ENCODE data around the gene EXOSC2. TPM values are rescaled to one million over a fixed set of nuclear protein-coding genes. Genes with fewer than 3 reads are reported as not detected.
A peak's percentile ranks its signal among the peaks of the same experiment; 100 is the strongest.

Gene EXOSC2
- polyA plus RNA-seq, 1 donor from 2014 or later = 36.3 TPM

- Histone ChIP-seq H3F3A (ENCODE audit: insufficient read depth, low read length, poor library complexity, severe bottlenecking) (no peaks in the 10 kb centered on the region), H3K36me3 (ENCODE audit: insufficient read depth, low read length) (no peaks in the 10 kb centered on the region), H3K4me2 (ENCODE audit: low read length) (no peak overlapping the region), H3K27me3 (ENCODE audit: insufficient read depth, low read depth, low read length) (peaks cover 73% of the 10 kb centered on the region), H3K9me2 (ENCODE audit: insufficient read depth, low read length) (no peaks in the 10 kb centered on the region), H3K79me2 (replicated peaks; ENCODE audit: insufficient read depth, low read length) (no peaks in the 10 kb centered on the region), H3K9me3 (ENCODE audit: low read length) (peaks cover 2% of the 10 kb centered on the region), H3K9ac (ENCODE audit: low read length) (no peak overlapping the region), H3K4me3 (ENCODE audit: low read length) (peak overlapping the region; percentile 45), H3K27ac (ENCODE audit: low read length) (no peak overlapping the region), H2AFZ (ENCODE audit: low read depth, low read length) (no peak overlapping the region), H4K20me1 (ENCODE audit: insufficient read depth) (no peaks in the 10 kb centered on the region)
- TF ChIP-seq RAD21 (conservative IDR thresholded peaks at IDR 0.05) (no peak), EZH2 (IDR thresholded peaks at IDR 0.05; ENCODE audit: borderline replicate concordance, insufficient read depth, low read length, poor library complexity, severe bottlenecking) (peak; percentile 36), SMC3 (conservative IDR thresholded peaks at IDR 0.05; ENCODE audit: poor library complexity) (no peak), TAF1 (IDR thresholded peaks at IDR 0.05; ENCODE audit: low read depth) (no peak)
Measured at GRCh38 chr9:130658893-130659698, 34.5 kb upstream of the EXOSC2 start.

- no peak overlapping the region for H2AFZ ChIP-seq (ENCODE audit: low read depth, low read length)
- H3K9ac ChIP-seq (ENCODE audit: low read length) = peak overlapping the region; percentile 9
- TF ChIP-seq EZH2 (IDR thresholded peaks at IDR 0.05; ENCODE audit: borderline replicate concordance, insufficient read depth, low read length, poor library complexity, severe bottlenecking) (peak; percentile 95), RAD21 (conservative IDR thresholded peaks at IDR 0.05) (no peak), CTCF (IDR thresholded peaks at IDR 0.05; ENCODE audit: poor library complexity, severe bottlenecking) (no peak), POLR2AphosphoS5 (IDR thresholded peaks at IDR 0.05) (peak; percentile 8), SMC3 (conservative IDR thresholded peaks at IDR 0.05; ENCODE audit: poor library complexity) (no peak)
- no peaks in the 10 kb centered on the region for H3F3A ChIP-seq (ENCODE audit: insufficient read depth, low read length, poor library complexity, severe bottlenecking)
- H3K27me3 ChIP-seq (ENCODE audit: insufficient read depth, low read depth, low read length) = peaks cover 79% of the 10 kb centered on the region
- peak overlapping the region; percentile 45 for H3K4me3 ChIP-seq (ENCODE audit: low read length)
- H3K9me3 ChIP-seq (ENCODE audit: low read length) = peaks cover 2% of the 10 kb centered on the region
- H3K4me2 ChIP-seq (ENCODE audit: low read length) = no peak overlapping the region
- no peaks in the 10 kb centered on the region for H3K36me3 ChIP-seq (ENCODE audit: insufficient read depth, low read length)
- no peak overlapping the region for H3K27ac ChIP-seq (ENCODE audit: low read length)
- H4K20me1 ChIP-seq (ENCODE audit: insufficient read depth) = no peaks in the 10 kb centered on the region
- H3K79me2 ChIP-seq (replicated peaks; ENCODE audit: insufficient read depth, low read length) = no peaks in the 10 kb centered on the region
- no peaks in the 10 kb centered on the region for H3K9me2 ChIP-seq (ENCODE audit: insufficient read depth, low read length)
Measured at GRCh38 chr9:130659699-130660248, 33.8 kb upstream of the EXOSC2 start.

- Histone ChIP-seq H3K27ac (ENCODE audit: low read length) (no peak overlapping the region), H3K4me2 (ENCODE audit: low read length) (no peak overlapping the region), H3K9ac (ENCODE audit: low read length) (no peak overlapping the region), H3K4me3 (ENCODE audit: low read length) (peak overlapping the region; percentile 45), H3K27me3 (ENCODE audit: insufficient read depth, low read depth, low read length) (peaks cover 84% of the 10 kb centered on the region), H3K9me3 (ENCODE audit: low read length) (peaks cover 2% of the 10 kb centered on the region), H2AFZ (ENCODE audit: low read depth, low read length) (no peak overlapping the region), H3K9me2 (ENCODE audit: insufficient read depth, low read length) (no peaks in the 10 kb centered on the region), H3K79me2 (replicated peaks; ENCODE audit: insufficient read depth, low read length) (no peaks in the 10 kb centered on the region), H4K20me1 (ENCODE audit: insufficient read depth) (no peaks in the 10 kb centered on the region), H3K36me3 (ENCODE audit: insufficient read depth, low read length) (no peaks in the 10 kb centered on the region), H3F3A (ENCODE audit: insufficient read depth, low read length, poor library complexity, severe bottlenecking) (no peaks in the 10 kb centered on the region)
- TF ChIP-seq REST (IDR thresholded peaks at IDR 0.05; ENCODE audit: borderline replicate concordance) (no peak), TAF1 (IDR thresholded peaks at IDR 0.05; ENCODE audit: low read depth) (no peak), EZH2 (IDR thresholded peaks at IDR 0.05; ENCODE audit: borderline replicate concordance, insufficient read depth, low read length, poor library complexity, severe bottlenecking) (no peak), POLR2AphosphoS5 (IDR thresholded peaks at IDR 0.05) (no peak)
Measured at GRCh38 chr9:130660326-130660682, 33.3 kb upstream of the EXOSC2 start.
